HCT116 (cell line): ENCODE results near the gene FAM222B. TPM values are rescaled to one million over a fixed set of nuclear protein-coding genes. Genes with fewer than 3 reads are reported as not detected.

Experiments used
- ATAC-seq: fragments of 200-7000 bp; cut with Tn5 transposase; 2 replicates; pipeline ENCODE4 v1.9.1; 2020; ENCODE audit warnings: mild to moderate bottlenecking, moderate library complexity
- BruUV-seq: library from RNA; stranded (reverse); fragments of 400-500 nt; replicated peaks from 2 replicates; lab custom pipeline; 2021; lab: Mats Ljungman, UMichigan
- CTCF ChIA-PET: fragments of 300-600 bp; sonication (Branson Sonifier 250); formaldehyde crosslinking; loops from one replicate; lab custom pipeline; 2021; ENCODE audit warnings: antibody characterized with exemption; lab: Charles Lee
- POLR2A ChIA-PET: fragments of 300-600, 350-600 bp; sonication (Branson Sonifier 250); formaldehyde crosslinking; loops from one replicate; lab custom pipeline; 2021; ENCODE audit warnings: antibody characterized with exemption; lab: Charles Lee
- RAD21 ChIA-PET, 2 experiments: fragments of 300-600 bp; sonication (Branson Sonifier 250); formaldehyde crosslinking; loops; one replicate each; lab custom pipeline; 2023; ENCODE audit warnings: low total read pairs in 2 of 2; ENCODE audit not compliant: uncharacterized antibody in 2 of 2, unreplicated experiment in 2 of 2, low non-redundant PET in 1 of 2; lab: Charles Lee
- DNase-seq: peaks from one replicate; pipeline ENCODE4 v3.0.0-alpha.2; 2010; ENCODE audit warnings: low read depth, low spot score
- H2AFZ ChIP-seq: fragments of 200-600 bp; shearing (Covaris generic), sonication (generic); 2 replicates; pipeline ENCODE4 v1.6.1; 2017; ENCODE audit warnings: low read depth, mixed run types, mixed read lengths, antibody characterized with exemption, low read length; ENCODE audit not compliant: poor library complexity, severe bottlenecking
- H3K27ac ChIP-seq: 2 replicates; pipeline ENCODE4 v1.5.1; 2012; ENCODE audit warnings: low read depth, low read length
- H3K27me3 ChIP-seq: fragments of 200-600 bp; sonication (generic); 2 replicates; pipeline ENCODE4 v1.6.1; 2016; ENCODE audit warnings: mixed run types, low read length, mixed read lengths; ENCODE audit not compliant: insufficient read depth
- H3K36me3 ChIP-seq, 2 experiments: fragments of 200-500 bp in 1 of 2; fragments of 200-600 bp in 1 of 2; sonication (Bioruptor generic) in 1 of 2; sonication (generic) in 1 of 2; 2 replicates each; pipeline versions ENCODE4 v1.5.1 to v1.6.1; 2014 to 2016; ENCODE audit warnings: low read length in 2 of 2, inconsistent platforms in 1 of 2, mixed read lengths in 1 of 2, mixed run types in 1 of 2; ENCODE audit not compliant: insufficient read depth in 2 of 2, control insufficient read depth in 1 of 2
- H3K4me1 ChIP-seq, 2 experiments: fragments of 200-600 bp in 1 of 2; sonication (generic) in 1 of 2; 2 replicates each; pipeline versions ENCODE4 v1.5.1 to v1.6.1; 2012 to 2017; ENCODE audit warnings: low read length in 2 of 2, inconsistent platforms in 1 of 2, mild to moderate bottlenecking in 1 of 2, mixed read lengths in 1 of 2, mixed run types in 1 of 2, moderate library complexity in 1 of 2; ENCODE audit not compliant: insufficient read depth in 2 of 2, control insufficient read depth in 1 of 2
- H3K4me2 ChIP-seq: fragments of 200-600 bp; sonication (generic); 2 replicates; pipeline ENCODE4 v1.6.1; 2017; ENCODE audit warnings: mixed run types, low read length, mixed read lengths
- H3K4me3 ChIP-seq, 2 experiments: fragments of 200-600 bp in 1 of 2; sonication (generic) in 1 of 2; replicated peaks in 1 of 2; 2 replicates each; pipeline ENCODE4 v1.5.1; 2011 to 2016; ENCODE audit warnings: low read length in 2 of 2, control low read depth in 1 of 2, low read depth in 1 of 2, mild to moderate bottlenecking in 1 of 2, mixed read lengths in 1 of 2, mixed run types in 1 of 2
- H3K79me2 ChIP-seq: fragments of 200-600 bp; sonication (generic); 2 replicates; pipeline ENCODE4 v1.6.1; 2017; ENCODE audit warnings: mild to moderate bottlenecking, mixed run types, low read length, moderate library complexity, mixed read lengths; ENCODE audit not compliant: insufficient read depth
- H3K9ac ChIP-seq: fragments of 200-600 bp; sonication (generic); 2 replicates; pipeline ENCODE4 v1.6.1; 2016; ENCODE audit warnings: low read length, mixed read lengths
- H3K9me2 ChIP-seq: fragments of 200-600 bp; sonication (generic), shearing (Covaris generic); 2 replicates; pipeline ENCODE4 v1.6.1; 2017; ENCODE audit warnings: mixed run types, mild to moderate bottlenecking, moderate library complexity; ENCODE audit not compliant: insufficient read depth
- H3K9me3 ChIP-seq, 2 experiments: fragments of 200-500 bp in 1 of 2; fragments of 200-600 bp in 1 of 2; sonication (Bioruptor generic) in 1 of 2; sonication (generic) in 1 of 2; 2 replicates each; pipeline ENCODE4 v1.6.1; 2014 to 2017; ENCODE audit warnings: low read length in 2 of 2, mixed read lengths in 2 of 2, inconsistent platforms in 1 of 2, low read depth in 1 of 2, mild to moderate bottlenecking in 1 of 2, mixed run types in 1 of 2, moderate library complexity in 1 of 2; ENCODE audit not compliant: control insufficient read depth in 1 of 2, insufficient read depth in 1 of 2
- H4K20me1 ChIP-seq: fragments of 200-600 bp; sonication (generic), shearing (Covaris generic); 2 replicates; pipeline ENCODE4 v1.6.1; 2017; ENCODE audit warnings: mixed run types, mild to moderate bottlenecking, moderate library complexity; ENCODE audit not compliant: insufficient read depth
- CEBPB ChIP-seq: IDR thresholded peaks from 2 replicates; pipeline ENCODE4 v1.6.1; 2012; ENCODE audit warnings: low read depth
- EGR1 ChIP-seq: IDR thresholded peaks from 2 replicates; pipeline ENCODE4 v1.6.1; 2012; ENCODE audit warnings: low read depth
- EZH2 ChIP-seq: fragments of 200-600 bp; sonication (generic); IDR thresholded peaks from 2 replicates; pipeline ENCODE4 v1.6.1; 2017; ENCODE audit warnings: antibody characterized with exemption, mixed run types
- POLR2A ChIP-seq: IDR thresholded peaks from 2 replicates; pipeline ENCODE4 v1.7.0; 2011; ENCODE audit warnings: borderline replicate concordance; ENCODE audit not compliant: insufficient read depth, insufficient read length; ENCODE audit errors: extremely low read depth
- POLR2AphosphoS5 ChIP-seq: IDR thresholded peaks from 2 replicates; pipeline ENCODE4 v1.6.1; 2011; ENCODE audit warnings: mild to moderate bottlenecking, low read depth, low read length, moderate library complexity
- SIN3A ChIP-seq: IDR thresholded peaks from 2 replicates; pipeline ENCODE4 v1.6.1; 2012; ENCODE audit warnings: low read depth
- ZFX ChIP-seq: fragments of 450-650 bp; IDR thresholded peaks from 2 replicates; pipeline ENCODE4 v1.6.1; 2017
- ZNF274 ChIP-seq: fragments of 200-500 bp; sonication (Bioruptor generic); IDR thresholded peaks from 2 replicates; pipeline ENCODE4 v1.6.1; 2014; ENCODE audit warnings: mild to moderate bottlenecking, low read depth, low read length, inconsistent platforms
- intact Hi-C: fragments of 100-400 bp; cut with micrococcal nuclease; formaldehyde crosslinking; loops from 2 replicates; pipeline ENCODE4 v1.10.0; 2022
- total RNA-seq: library from RNA; stranded (reverse); gene quantifications from one replicate; pipeline ENCODE4 v1.2.1, GENCODE V29; 2021; ENCODE audit not compliant: unreplicated experiment
- TF ChIP-seq, protein P1 (sequence below), 3 experiments: fragments of 200-600 bp in 1 of 3; sonication (generic) in 1 of 3; IDR thresholded peaks in 2 of 3; conservative IDR thresholded peaks in 1 of 3; 2 replicates each; pipeline ENCODE4 v1.5.1; 2012 to 2017; ENCODE audit warnings: low read depth in 2 of 3, low read length in 2 of 3, antibody characterized with exemption in 1 of 3, borderline replicate concordance in 1 of 3, control low read depth in 1 of 3, mild to moderate bottlenecking in 1 of 3, mixed read lengths in 1 of 3, mixed run types in 1 of 3, moderate library complexity in 1 of 3; ENCODE audit not compliant: insufficient read depth in 1 of 3
- TF ChIP-seq, protein P2 (sequence below): IDR thresholded peaks from 2 replicates; pipeline ENCODE4 v1.6.1; 2012; ENCODE audit warnings: low read depth
- TF ChIP-seq, protein P3 (sequence below): IDR thresholded peaks from 2 replicates; pipeline ENCODE4 v1.6.1; 2012

FAM222B gene
- total RNA-seq, 1 experiment from 2014 or later = 22.7 TPM

DNA sequence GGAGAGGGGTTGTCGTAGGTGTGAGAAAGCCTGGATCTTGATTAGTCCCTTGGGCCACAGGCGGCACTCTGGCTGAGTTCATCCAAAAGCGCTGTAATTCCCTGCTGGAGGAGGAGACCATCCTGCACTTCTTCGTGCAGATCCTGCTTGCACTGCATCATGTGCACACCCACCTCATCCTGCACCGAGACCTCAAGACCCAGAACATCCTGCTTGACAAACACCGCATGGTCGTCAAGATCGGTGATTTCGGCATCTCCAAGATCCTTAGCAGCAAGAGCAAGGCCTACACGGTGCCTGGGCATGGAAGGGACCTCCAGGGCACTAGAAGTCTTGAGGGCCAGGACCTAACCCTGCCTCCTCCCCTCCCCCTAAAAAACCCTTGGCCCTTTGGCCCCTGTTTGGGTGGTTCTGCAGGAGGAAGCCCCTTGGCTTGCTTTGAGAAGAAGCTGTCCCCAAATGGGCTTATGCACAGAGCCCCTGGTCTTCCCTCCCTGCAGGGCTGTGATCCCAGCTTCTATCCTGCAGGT, 107.8 kb downstream of the FAM222B start (continued):
- TF ChIP-seq CEBPB (no peak), EZH2 (no peak), ZFX (no peak), ZNF274 (no peak), SIN3A (no peak), POLR2A (no peak), POLR2AphosphoS5 (no peak)
- TF ChIP-seq, protein P1, sequence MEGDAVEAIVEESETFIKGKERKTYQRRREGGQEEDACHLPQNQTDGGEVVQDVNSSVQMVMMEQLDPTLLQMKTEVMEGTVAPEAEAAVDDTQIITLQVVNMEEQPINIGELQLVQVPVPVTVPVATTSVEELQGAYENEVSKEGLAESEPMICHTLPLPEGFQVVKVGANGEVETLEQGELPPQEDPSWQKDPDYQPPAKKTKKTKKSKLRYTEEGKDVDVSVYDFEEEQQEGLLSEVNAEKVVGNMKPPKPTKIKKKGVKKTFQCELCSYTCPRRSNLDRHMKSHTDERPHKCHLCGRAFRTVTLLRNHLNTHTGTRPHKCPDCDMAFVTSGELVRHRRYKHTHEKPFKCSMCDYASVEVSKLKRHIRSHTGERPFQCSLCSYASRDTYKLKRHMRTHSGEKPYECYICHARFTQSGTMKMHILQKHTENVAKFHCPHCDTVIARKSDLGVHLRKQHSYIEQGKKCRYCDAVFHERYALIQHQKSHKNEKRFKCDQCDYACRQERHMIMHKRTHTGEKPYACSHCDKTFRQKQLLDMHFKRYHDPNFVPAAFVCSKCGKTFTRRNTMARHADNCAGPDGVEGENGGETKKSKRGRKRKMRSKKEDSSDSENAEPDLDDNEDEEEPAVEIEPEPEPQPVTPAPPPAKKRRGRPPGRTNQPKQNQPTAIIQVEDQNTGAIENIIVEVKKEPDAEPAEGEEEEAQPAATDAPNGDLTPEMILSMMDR (IDR thresholded peaks at IDR 0.05 in 2 of 3, conservative IDR thresholded peaks at IDR 0.05 in 1 of 3; ENCODE audit: borderline replicate concordance in 1 of 3, insufficient read depth in 1 of 3, low read depth in 2 of 3, low read length in 2 of 3) = no peak

DNA sequence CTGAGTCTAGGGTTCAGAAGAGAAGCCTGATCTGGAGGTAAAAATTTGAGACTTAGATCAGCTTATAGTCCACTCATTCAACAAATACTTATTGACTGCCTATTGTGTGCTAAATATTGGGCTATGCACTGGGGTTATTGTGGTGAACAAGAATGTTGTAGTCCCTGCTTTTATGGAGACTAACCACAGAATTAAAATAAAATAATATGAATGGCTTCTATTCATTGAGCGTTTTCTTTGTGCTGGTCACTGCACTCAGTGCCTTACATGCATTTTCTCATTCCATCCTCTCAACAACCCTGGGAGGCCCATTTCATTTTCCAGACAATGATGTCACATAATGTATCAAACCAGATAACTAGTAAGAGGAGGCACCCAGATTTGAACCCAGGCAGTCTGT, 109.2 kb downstream of the FAM222B start:
- no peak overlapping the region for H3K27ac ChIP-seq
- no peak overlapping the region for H3K9ac ChIP-seq
- no TSS peak for BruUV-seq
- ATAC-seq (no peak), DNase-seq (no peak)
- no peak overlapping the region for H2AFZ ChIP-seq
- H3K4me1 ChIP-seq = peaks cover 25 to 32% of the 10 kb centered on the region in 2 experiments
- H3K9me3 ChIP-seq = no peaks in the 10 kb centered on the region
- H4K20me1 ChIP-seq = no peaks in the 10 kb centered on the region
- no peak overlapping the region for H3K4me2 ChIP-seq
- no peaks in the 10 kb centered on the region for H3K36me3 ChIP-seq
- intact Hi-C loops = no loop called here
- H3K4me3 ChIP-seq = no peak overlapping the region
- H3K9me2 ChIP-seq = no peaks in the 10 kb centered on the region
- CTCF ChIA-PET = interaction anchor here (1.5 kb wide), 1 partner anchor 30 kb away, joined by 4 read pairs; no protein-coding TSS in a partner anchor
- TF ChIP-seq EGR1 = no peak
- TF ChIP-seq, protein P2, sequence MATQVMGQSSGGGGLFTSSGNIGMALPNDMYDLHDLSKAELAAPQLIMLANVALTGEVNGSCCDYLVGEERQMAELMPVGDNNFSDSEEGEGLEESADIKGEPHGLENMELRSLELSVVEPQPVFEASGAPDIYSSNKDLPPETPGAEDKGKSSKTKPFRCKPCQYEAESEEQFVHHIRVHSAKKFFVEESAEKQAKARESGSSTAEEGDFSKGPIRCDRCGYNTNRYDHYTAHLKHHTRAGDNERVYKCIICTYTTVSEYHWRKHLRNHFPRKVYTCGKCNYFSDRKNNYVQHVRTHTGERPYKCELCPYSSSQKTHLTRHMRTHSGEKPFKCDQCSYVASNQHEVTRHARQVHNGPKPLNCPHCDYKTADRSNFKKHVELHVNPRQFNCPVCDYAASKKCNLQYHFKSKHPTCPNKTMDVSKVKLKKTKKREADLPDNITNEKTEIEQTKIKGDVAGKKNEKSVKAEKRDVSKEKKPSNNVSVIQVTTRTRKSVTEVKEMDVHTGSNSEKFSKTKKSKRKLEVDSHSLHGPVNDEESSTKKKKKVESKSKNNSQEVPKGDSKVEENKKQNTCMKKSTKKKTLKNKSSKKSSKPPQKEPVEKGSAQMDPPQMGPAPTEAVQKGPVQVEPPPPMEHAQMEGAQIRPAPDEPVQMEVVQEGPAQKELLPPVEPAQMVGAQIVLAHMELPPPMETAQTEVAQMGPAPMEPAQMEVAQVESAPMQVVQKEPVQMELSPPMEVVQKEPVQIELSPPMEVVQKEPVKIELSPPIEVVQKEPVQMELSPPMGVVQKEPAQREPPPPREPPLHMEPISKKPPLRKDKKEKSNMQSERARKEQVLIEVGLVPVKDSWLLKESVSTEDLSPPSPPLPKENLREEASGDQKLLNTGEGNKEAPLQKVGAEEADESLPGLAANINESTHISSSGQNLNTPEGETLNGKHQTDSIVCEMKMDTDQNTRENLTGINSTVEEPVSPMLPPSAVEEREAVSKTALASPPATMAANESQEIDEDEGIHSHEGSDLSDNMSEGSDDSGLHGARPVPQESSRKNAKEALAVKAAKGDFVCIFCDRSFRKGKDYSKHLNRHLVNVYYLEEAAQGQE = no peak
- TF ChIP-seq SIN3A = no peak
- TF ChIP-seq, protein P3, sequence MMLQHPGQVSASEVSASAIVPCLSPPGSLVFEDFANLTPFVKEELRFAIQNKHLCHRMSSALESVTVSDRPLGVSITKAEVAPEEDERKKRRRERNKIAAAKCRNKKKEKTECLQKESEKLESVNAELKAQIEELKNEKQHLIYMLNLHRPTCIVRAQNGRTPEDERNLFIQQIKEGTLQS = no peak
- TF ChIP-seq, all 23 proteins: peak for 0
- POLR2A ChIA-PET = interaction anchor here (0.6 kb wide), 1 partner anchor 10 kb away, joined by 7 read pairs; no protein-coding TSS in a partner anchor
- H3K27me3 ChIP-seq = no peaks in the 10 kb centered on the region
- RAD21 ChIA-PET = no interaction called here
- H3K79me2 ChIP-seq = no peaks in the 10 kb centered on the region; the same call in 1 of the 2 replicates
